Measurements from ENCODE around the gene TMEM54. TPM values are rescaled to one million over a fixed set of nuclear protein-coding genes. Genes with fewer than 3 reads are reported as not detected.

Gene TMEM54
- total and polyA plus RNA-seq, 2 of the 13 experiments (the other 11 are each of a cell fraction or from before 2014, with no cell fraction given), result 2.5 to 2.9 TPM

DNA sequence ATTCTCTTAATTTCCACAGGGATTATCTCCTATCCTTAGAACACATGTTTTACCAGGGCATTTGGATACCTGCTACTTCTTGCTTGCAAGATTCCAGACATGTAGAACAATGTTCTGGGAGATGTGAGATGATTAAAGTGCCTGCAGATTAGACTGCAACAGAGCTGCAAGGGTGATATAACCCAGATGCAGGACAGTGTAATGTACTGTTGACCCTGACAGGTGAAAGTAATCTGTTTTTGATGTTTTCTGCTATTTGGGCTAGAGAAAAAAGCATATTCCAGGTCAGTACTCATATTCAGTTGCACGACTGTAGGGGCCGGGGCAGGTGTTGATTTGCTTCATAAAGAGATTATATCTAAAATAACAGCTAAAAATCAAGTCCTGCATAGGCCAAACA lies 27.1 kb upstream of the TMEM54 start:
- no peak overlapping the region for H2AFZ ChIP-seq (ENCODE audit: low read length)
- FAIRE-seq (no peak), ATAC-seq (no peak), DNase-seq (ENCODE audit: low spot score) (no peak)
- H3K4me1 ChIP-seq (ENCODE audit: insufficient read depth, low read length), result peaks cover 21% of the 10 kb centered on the region
- H3K4me3 ChIP-seq (replicated peaks in 1 of 3; ENCODE audit: insufficient read depth in 1 of 3, low read depth in 2 of 3, low read length in 3 of 3), result no peak overlapping the region
- H3K4me2 ChIP-seq (ENCODE audit: low read depth, low read length), result no peak overlapping the region
- POLR2A ChIA-PET, result no interaction called here
- no peaks in the 10 kb centered on the region for H4K20me1 ChIP-seq (ENCODE audit: insufficient read depth, low read length)
- no peaks in the 10 kb centered on the region for H3K79me2 ChIP-seq (ENCODE audit: insufficient read depth, low read length)
- 71% methylated on average over 2 of the region's 2 CpGs for WGBS (ENCODE audit: low lambda C conversion rate)
- H3K27ac ChIP-seq (ENCODE audit: extremely low read length, insufficient read depth, low read length), result no peak overlapping the region
- no peaks in the 10 kb centered on the region for H3K9me3 ChIP-seq (ENCODE audit: low read length)
- TF ChIP-seq KLF11 (CRISPR knock-in tag; IDR thresholded peaks at IDR 0.05), result no peak
- TF ChIP-seq, protein P1, sequence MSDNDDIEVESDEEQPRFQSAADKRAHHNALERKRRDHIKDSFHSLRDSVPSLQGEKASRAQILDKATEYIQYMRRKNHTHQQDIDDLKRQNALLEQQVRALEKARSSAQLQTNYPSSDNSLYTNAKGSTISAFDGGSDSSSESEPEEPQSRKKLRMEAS (IDR thresholded peaks at IDR 0.05), result no peak
- intact Hi-C loops (cut with micrococcal nuclease; ENCODE audit: unreplicated experiment) (no loop called here), in situ Hi-C loops (cut with HindIII; ENCODE audit: extremely low pct_ligation_motif_present, low pct_unique_long_range_greater_than_20kb) (loop anchor here (5.0 kb wide), 1 partner anchor 79 kb away; no protein-coding TSS in a partner anchor)
- no TSS peak for BruUV-seq (replicated peaks)
- H3K27me3 ChIP-seq (ENCODE audit: control insufficient read depth in 1 of 2, insufficient read depth in 2 of 2, low read length in 2 of 2), result peaks cover 0 to 27% of the 10 kb centered on the region in 2 experiments; a peak in 3 of 5 replicates
- H3K36me3 ChIP-seq (replicated peaks in 1 of 2; ENCODE audit: control insufficient read depth in 1 of 2, insufficient read depth in 2 of 2, low read length in 2 of 2), result no peaks in the 10 kb centered on the region
- CTCF ChIA-PET (ENCODE audit: low intra/inter-chr PET ratio, low total read pairs), result no interaction called here
- no peak overlapping the region for H3K9ac ChIP-seq (ENCODE audit: insufficient read depth, low read depth, low read length)

- no TSS peak for BruUV-seq (replicated peaks)
- in situ Hi-C loops (cut with HindIII; ENCODE audit: extremely low pct_ligation_motif_present, low pct_unique_long_range_greater_than_20kb), result loop anchor here (5.0 kb wide), 1 partner anchor 80 kb away; no protein-coding TSS in a partner anchor
- FAIRE-seq, result no peak
- intact Hi-C loops (cut with micrococcal nuclease; ENCODE audit: unreplicated experiment), result no loop called here
- Histone ChIP-seq H2AFZ (ENCODE audit: low read length) (no peak overlapping the region), H3K27me3 (ENCODE audit: control insufficient read depth in 1 of 2, insufficient read depth in 2 of 2, low read length in 2 of 2) (peaks cover 0 to 27% of the 10 kb centered on the region in 2 experiments; a peak in 3 of 5 replicates), H3K27ac (ENCODE audit: extremely low read length, insufficient read depth, low read length) (no peak overlapping the region), H3K79me2 (ENCODE audit: insufficient read depth, low read length) (no peaks in the 10 kb centered on the region), H3K36me3 (replicated peaks in 1 of 2; ENCODE audit: control insufficient read depth in 1 of 2, insufficient read depth in 2 of 2, low read length in 2 of 2) (no peaks in the 10 kb centered on the region), H3K4me3 (replicated peaks in 1 of 3; ENCODE audit: insufficient read depth in 1 of 3, low read depth in 2 of 3, low read length in 3 of 3) (no peak overlapping the region), H4K20me1 (ENCODE audit: insufficient read depth, low read length) (no peaks in the 10 kb centered on the region), H3K9me3 (ENCODE audit: low read length) (no peaks in the 10 kb centered on the region), H3K4me1 (ENCODE audit: insufficient read depth, low read length) (peaks cover 21% of the 10 kb centered on the region), H3K9ac (ENCODE audit: insufficient read depth, low read depth, low read length) (no peak overlapping the region), H3K4me2 (ENCODE audit: low read depth, low read length) (no peak overlapping the region)
- WGBS (ENCODE audit: low lambda C conversion rate), result 58% methylated on average over 2 of the region's 2 CpGs
- no peak for ATAC-seq
- CTCF ChIA-PET (ENCODE audit: low intra/inter-chr PET ratio, low total read pairs), result no interaction called here
- no peak for DNase-seq (ENCODE audit: low spot score)
- POLR2A ChIA-PET, result no interaction called here
- TF ChIP-seq, protein P2, sequence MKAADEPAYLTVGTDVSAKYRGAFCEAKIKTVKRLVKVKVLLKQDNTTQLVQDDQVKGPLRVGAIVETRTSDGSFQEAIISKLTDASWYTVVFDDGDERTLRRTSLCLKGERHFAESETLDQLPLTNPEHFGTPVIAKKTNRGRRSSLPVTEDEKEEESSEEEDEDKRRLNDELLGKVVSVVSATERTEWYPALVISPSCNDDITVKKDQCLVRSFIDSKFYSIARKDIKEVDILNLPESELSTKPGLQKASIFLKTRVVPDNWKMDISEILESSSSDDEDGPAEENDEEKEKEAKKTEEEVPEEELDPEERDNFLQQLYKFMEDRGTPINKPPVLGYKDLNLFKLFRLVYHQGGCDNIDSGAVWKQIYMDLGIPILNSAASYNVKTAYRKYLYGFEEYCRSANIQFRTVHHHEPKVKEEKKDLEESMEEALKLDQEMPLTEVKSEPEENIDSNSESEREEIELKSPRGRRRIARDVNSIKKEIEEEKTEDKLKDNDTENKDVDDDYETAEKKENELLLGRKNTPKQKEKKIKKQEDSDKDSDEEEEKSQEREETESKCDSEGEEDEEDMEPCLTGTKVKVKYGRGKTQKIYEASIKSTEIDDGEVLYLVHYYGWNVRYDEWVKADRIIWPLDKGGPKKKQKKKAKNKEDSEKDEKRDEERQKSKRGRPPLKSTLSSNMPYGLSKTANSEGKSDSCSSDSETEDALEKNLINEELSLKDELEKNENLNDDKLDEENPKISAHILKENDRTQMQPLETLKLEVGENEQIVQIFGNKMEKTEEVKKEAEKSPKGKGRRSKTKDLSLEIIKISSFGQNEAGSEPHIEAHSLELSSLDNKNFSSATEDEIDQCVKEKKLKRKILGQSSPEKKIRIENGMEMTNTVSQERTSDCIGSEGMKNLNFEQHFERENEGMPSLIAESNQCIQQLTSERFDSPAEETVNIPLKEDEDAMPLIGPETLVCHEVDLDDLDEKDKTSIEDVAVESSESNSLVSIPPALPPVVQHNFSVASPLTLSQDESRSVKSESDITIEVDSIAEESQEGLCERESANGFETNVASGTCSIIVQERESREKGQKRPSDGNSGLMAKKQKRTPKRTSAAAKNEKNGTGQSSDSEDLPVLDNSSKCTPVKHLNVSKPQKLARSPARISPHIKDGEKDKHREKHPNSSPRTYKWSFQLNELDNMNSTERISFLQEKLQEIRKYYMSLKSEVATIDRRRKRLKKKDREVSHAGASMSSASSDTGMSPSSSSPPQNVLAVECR (CRISPR knock-in tag; IDR thresholded peaks at IDR 0.05; ENCODE audit: borderline replicate concordance), result no peak
- TF ChIP-seq, protein P3, sequence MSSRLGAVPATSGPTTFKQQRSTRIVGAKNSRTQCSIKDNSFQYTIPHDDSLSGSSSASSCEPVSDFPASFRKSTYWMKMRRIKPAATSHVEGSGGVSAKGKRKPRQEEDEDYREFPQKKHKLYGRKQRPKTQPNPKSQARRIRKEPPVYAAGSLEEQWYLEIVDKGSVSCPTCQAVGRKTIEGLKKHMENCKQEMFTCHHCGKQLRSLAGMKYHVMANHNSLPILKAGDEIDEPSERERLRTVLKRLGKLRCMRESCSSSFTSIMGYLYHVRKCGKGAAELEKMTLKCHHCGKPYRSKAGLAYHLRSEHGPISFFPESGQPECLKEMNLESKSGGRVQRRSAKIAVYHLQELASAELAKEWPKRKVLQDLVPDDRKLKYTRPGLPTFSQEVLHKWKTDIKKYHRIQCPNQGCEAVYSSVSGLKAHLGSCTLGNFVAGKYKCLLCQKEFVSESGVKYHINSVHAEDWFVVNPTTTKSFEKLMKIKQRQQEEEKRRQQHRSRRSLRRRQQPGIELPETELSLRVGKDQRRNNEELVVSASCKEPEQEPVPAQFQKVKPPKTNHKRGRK (CRISPR knock-in tag; IDR thresholded peaks at IDR 0.05), result no peak
- TF ChIP-seq, protein P4, sequence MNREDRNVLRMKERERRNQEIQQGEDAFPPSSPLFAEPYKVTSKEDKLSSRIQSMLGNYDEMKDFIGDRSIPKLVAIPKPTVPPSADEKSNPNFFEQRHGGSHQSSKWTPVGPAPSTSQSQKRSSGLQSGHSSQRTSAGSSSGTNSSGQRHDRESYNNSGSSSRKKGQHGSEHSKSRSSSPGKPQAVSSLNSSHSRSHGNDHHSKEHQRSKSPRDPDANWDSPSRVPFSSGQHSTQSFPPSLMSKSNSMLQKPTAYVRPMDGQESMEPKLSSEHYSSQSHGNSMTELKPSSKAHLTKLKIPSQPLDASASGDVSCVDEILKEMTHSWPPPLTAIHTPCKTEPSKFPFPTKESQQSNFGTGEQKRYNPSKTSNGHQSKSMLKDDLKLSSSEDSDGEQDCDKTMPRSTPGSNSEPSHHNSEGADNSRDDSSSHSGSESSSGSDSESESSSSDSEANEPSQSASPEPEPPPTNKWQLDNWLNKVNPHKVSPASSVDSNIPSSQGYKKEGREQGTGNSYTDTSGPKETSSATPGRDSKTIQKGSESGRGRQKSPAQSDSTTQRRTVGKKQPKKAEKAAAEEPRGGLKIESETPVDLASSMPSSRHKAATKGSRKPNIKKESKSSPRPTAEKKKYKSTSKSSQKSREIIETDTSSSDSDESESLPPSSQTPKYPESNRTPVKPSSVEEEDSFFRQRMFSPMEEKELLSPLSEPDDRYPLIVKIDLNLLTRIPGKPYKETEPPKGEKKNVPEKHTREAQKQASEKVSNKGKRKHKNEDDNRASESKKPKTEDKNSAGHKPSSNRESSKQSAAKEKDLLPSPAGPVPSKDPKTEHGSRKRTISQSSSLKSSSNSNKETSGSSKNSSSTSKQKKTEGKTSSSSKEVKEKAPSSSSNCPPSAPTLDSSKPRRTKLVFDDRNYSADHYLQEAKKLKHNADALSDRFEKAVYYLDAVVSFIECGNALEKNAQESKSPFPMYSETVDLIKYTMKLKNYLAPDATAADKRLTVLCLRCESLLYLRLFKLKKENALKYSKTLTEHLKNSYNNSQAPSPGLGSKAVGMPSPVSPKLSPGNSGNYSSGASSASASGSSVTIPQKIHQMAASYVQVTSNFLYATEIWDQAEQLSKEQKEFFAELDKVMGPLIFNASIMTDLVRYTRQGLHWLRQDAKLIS (CRISPR knock-in tag; IDR thresholded peaks at IDR 0.05), result no peak
- TF ChIP-seq, protein P5, sequence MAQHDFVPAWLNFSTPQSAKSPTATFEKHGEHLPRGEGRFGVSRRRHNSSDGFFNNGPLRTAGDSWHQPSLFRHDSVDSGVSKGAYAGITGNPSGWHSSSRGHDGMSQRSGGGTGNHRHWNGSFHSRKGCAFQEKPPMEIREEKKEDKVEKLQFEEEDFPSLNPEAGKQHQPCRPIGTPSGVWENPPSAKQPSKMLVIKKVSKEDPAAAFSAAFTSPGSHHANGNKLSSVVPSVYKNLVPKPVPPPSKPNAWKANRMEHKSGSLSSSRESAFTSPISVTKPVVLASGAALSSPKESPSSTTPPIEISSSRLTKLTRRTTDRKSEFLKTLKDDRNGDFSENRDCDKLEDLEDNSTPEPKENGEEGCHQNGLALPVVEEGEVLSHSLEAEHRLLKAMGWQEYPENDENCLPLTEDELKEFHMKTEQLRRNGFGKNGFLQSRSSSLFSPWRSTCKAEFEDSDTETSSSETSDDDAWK (CRISPR knock-in tag; IDR thresholded peaks at IDR 0.05), result no peak
Observed at GRCh38 chr1:32927441-32927840, 26.3 kb upstream of the TMEM54 start.
